T-helper 1 cell treated with Interleukin-12 subunit alpha and Interleukin-12 subunit beta and Interleukin-4 antibody, amounts not matched to agents 30 ng/mL and 1 ng/mL, for 36 hours (primary cell): ENCODE results near the gene WNT9B. TPM values are rescaled to one million over a fixed set of nuclear protein-coding genes. Genes with fewer than 3 reads are reported as not detected.

ENCODE experiments used
- intact Hi-C: fragments of 100-400 bp; cut with micrococcal nuclease; formaldehyde crosslinking; loops from one replicate; pipeline ENCODE4 v1.15.1; 2024
- total RNA-seq: library from RNA; stranded (reverse); gene quantifications from 2 replicates; pipeline ENCODE4 v1.2.3, GENCODE V29; 2022

Gene WNT9B
- total RNA-seq, 1 donor from 2014 or later = not detected

GRCh38 chr17:46850688-46851028 is 725 bp upstream of the WNT9B start:
- intact Hi-C loops = no loop called here

DNA sequence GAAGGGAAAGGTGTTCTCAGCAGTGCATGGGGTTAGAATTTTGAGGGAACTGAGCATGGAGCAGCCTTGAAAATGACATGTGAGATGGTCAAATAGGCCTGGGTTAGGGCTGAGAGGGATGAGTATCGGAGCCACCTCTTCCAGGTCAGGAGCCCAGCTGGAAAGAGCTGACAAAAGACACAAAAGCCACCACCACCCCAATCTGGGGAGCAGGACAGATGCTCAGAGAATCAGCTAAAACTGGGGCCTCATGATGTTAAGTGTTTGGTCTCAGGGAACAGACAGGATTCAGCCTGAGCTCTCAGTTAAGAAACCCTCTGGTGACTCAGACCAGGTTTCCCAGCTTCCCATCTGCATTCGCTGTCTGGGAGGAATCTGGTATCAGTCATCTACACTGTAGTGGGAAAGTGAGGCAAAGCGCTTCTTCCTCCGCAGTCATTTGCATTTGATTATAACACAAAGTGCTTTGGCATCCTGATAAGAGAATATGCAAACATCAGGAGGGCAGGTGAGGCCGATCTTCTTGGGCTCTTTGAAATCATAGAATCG is 2.6 kb downstream of the WNT9B start:
- intact Hi-C loops = no loop called here

GRCh38 chr17:46854515-46854914 is 3.1 kb downstream of the WNT9B start:
- intact Hi-C loops = no loop called here

DNA sequence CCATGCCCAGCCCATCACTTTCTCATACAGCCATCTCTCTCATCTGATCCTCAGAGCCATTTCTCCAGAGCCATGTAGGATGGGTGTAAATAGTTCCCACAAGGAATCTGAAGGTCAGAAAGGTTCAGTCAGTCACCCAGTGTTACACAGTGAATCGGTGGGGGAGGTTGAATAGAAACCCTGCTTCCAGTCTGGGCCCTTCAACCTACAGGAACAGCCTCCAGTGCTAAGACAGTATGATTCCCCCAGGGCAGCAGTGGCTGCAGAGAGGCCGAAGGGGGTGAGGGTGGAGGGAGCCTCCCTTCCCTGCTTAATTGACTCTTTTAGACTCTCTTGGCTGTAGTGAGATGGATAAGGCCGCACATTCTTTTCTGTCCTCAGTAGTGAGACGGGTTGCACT is 3.6 kb downstream of the WNT9B start:
- intact Hi-C loops = no loop called here

- intact Hi-C loops = no loop called here
Measured at GRCh38 chr17:46857600-46857999, 6.2 kb downstream of the WNT9B start.

- intact Hi-C loops = loop anchor here (10.0 kb wide), 1 partner anchor 75 kb away; no protein-coding TSS in a partner anchor
Measured at GRCh38 chr17:46859996-46860395, 8.6 kb downstream of the WNT9B start.

DNA sequence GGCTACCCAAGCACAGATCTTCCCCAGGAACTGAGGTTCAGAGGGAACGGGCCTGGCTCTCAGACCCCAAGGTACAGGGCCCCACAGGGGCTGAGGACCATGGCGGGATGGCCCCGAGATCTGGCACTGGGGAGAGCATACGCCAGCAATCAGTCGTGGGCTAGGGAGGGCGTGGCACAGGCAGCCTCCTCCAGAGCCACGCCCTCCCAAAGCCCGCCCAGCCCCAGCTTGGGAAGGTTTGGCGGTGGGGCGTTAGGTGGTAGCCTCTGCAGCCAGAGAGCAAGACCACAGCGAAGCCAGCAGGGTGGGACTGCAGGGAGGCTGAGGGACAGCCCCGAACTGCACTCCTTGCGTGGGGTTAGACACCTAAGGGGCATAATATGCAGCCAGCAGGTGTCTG is 11.6 kb downstream of the WNT9B start:
- intact Hi-C loops = loop anchor here (10.0 kb wide), 1 partner anchor 78 kb away; no protein-coding TSS in a partner anchor

DNA sequence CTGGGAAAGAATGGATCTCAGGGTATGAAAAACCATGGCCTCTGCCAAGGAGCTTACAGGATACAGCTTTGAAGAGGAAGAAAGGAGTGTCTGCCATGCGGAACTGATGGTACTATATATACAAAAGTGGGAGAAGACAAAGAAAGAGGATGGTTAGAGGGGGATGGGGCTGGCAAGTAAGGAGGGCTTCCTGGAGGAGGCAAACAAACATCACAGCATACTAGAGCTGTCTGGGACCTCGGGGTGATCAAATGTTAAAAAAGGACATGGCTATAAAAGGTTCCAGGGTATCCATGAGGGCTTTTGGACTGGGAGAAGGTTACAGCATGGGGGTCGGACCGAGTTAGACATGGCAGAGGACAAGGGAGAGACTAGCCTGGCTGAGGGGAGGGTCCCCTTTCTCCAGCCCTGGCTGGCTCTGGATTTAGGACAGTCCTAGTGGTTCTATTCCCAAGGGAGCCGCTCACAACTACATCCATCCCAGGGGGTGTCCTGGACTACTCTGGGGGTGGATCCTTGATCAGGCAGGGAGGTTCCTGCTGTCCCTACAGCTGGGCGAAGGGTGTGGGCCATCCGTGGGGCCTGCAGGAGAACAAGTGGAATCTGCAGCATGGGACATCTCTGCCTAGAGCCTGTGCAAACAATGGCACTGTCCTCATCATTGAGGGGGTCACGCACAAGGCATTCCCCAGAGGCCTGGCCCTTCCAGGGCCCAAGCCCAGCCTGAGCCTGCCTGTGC is 12.2 kb downstream of the WNT9B start:
- intact Hi-C loops = loop anchor here (10.0 kb wide), 1 partner anchor 79 kb away; no protein-coding TSS in a partner anchor

- intact Hi-C loops = loop anchor here (10.0 kb wide), 1 partner anchor 80 kb away; no protein-coding TSS in a partner anchor
Measured at GRCh38 chr17:46865100-46865499, 13.7 kb downstream of the WNT9B start.

GRCh38 chr17:46866325-46866724 is 14.9 kb downstream of the WNT9B start:
- intact Hi-C loops = loop anchor here (10.0 kb wide), 1 partner anchor 82 kb away; no protein-coding TSS in a partner anchor

- intact Hi-C loops = loop anchor here (10.0 kb wide), 1 partner anchor 82 kb away; no protein-coding TSS in a partner anchor
Measured at GRCh38 chr17:46866747-46867146, 15.4 kb downstream of the WNT9B start.

GRCh38 chr17:46868689-46869187 is 17.4 kb downstream of the WNT9B start:
- intact Hi-C loops = loop anchor here (10.0 kb wide), 1 partner anchor 84 kb away; no protein-coding TSS in a partner anchor

DNA sequence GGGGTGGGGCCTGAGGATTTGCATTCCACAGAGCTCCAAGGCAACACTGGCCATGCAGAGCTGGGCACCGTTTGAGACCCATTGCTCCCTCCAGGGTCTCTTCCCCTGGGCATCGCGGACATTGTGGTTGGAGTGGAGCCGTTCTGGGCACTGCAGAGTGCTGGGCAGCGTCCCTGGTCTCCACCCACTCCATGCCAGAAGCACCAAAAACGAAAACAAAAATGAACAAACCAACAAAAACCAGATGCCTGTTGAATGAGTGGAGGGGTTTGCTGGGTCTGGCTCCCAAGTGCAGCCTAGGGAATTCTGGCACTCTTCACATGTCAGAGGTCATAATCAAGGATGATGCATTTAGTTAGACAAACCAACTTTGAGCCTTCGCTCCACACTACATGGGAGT is 17.9 kb downstream of the WNT9B start:
- intact Hi-C loops = loop anchor here (10.0 kb wide), 1 partner anchor 84 kb away; no protein-coding TSS in a partner anchor

DNA sequence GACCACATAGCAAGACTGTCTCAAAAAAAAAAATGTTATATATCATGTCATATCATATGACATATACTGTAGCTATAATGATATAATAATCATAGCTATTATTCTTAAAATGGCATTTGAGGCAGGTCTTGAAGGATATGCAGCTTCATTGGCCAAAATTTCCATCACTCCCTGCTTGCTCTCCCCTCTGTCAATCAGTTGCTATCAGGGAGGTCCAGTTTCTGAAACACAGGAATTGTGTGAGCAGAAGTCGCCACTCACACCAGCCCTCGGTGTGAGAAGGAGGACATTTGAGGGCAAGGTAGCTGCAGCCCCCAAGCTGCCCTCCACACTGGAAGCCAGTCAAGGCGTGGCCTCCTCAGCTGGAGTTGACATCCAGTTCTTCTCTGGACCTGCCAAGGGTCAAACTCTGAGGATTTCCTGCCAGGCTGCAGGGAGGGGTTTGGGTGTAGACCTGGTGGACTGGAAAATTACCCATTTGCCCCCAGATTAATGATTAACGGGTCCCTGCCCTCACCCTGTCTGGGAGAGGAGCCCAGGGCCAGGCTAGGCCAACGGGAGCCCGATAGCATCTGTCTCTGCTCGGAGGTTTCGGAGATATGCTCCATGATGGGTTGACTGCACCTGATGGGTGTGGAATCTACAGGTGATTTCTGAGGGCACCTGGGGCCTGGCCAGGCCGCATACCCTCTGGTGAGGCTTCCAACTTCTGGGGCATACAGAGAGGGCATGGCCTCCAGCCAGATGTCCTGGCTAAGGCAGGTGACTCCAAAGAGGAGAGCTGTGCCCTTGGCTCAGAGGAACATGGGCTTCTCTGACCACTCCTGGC is 18.8 kb downstream of the WNT9B start:
- intact Hi-C loops = loop anchor here (10.0 kb wide), 1 partner anchor 85 kb away; no protein-coding TSS in a partner anchor

DNA sequence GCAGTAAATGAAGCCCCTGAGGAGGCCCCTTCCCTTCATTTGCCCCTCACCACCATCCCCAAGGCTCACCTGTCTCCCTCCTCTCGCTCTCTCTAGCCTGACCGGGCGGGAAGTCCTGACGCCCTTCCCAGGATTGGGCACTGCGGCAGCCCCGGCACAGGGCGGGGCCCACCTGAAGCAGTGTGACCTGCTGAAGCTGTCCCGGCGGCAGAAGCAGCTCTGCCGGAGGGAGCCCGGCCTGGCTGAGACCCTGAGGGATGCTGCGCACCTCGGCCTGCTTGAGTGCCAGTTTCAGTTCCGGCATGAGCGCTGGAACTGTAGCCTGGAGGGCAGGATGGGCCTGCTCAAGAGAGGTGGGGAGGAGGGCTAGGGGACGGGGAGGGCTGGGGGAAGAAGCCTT is 21.0 kb downstream of the WNT9B start:
- intact Hi-C loops = no loop called here

DNA sequence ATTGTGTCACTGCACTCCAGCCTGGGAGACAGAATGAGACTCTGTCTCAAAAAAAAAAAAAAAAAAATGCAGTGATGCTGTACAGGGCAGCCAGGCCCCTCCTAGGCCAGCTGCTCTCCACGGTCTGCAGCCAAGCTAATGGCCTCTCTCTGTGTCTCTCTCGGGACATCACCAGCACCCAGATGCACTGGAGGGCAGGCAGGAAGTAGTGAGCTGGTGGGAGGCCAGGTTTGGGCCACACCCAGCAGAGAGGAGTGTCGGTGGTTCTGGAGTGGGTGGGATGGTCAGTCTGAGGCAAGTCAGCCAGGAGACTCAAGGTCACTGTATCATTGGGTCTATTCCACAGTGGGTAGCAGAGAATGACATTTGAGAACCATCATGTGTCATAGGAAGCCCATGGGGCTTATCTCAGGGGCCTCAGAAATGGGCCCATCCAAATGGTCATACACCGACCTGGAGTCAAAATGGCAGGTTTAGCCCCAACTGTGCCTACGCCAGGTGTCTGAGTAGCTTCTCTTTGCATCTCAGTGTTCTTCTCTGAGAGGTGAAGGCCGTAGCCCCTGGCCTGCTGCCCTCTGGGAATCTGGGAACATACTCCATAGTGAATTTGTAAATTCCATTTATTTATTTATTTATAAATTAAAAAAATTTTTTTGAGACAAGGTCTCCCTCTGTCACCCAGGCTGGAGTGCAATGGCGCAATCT is 22.7 kb downstream of the WNT9B start:
- intact Hi-C loops = no loop called here

- intact Hi-C loops = no loop called here
Measured at GRCh38 chr17:46874906-46875305, 23.5 kb downstream of the WNT9B start.

GRCh38 chr17:46875849-46876352 is 24.5 kb downstream of the WNT9B start:
- intact Hi-C loops = no loop called here

GRCh38 chr17:46876353-46876887 is 25.0 kb downstream of the WNT9B start:
- intact Hi-C loops = no loop called here

DNA sequence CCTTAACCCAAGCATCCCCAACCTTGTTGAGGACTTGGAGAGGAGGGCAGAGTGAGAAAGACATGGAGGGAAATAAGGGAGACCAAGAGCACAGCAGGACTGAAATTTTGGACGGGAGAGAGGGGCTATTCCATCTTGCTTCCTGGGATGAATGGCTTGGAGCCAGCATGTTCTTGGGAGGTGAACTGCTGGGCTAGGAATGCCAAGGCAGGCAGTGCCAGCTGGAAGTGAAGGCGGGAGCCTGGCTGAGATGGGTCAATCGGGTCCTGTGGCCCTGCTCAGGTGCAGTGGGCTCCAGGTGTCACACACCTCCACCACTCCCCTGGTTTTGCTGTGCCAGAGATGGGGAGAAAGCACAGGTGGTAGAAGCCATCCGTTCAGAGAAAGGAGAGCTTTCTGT is 25.5 kb downstream of the WNT9B start:
- intact Hi-C loops = no loop called here
